ENCODE data around the gene ISCU.
"Not testable (repeated sequence)": the region's sequence is repeated elsewhere in the genome, so short reads cannot be mapped to it uniquely, and the experiment has no call there.

ISCU gene

DNA sequence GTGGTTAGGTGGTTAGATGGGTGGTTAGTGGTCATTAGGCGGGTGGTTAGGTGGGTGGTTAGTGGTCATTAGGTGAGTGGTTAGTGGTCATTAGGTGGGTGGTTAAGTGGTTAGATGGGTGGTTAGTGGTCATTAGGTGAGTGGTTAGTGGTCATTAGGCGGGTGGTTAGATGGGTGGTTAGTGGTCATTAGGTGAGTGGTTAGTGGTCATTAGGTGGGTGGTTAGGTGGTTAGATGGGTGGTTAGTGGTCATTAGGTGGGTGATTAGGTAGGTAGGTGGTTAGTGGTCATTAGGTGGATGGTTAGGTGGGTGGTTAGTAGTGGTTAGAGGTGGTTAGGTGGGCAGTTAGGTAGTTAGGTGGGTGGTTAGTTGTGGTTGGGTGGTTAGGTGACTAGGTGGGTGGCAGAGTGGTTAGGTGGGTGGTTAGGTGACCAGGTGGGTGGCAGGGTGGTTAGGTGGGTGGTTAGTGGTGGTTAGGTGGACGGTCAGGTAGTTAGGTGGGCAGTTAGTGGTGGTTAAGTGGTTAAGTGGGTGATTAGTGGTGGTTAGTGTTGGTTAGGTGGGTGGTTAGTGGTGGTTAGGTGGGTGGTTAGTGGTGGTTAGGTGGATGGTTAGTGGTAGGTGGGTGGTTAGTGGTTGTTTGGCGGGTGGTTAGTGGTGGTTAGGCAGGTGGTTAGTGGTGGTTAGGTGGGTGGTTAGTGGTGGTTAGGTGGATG is 43.5 kb downstream of the ISCU start:
- no peak for DNase-seq

DNA sequence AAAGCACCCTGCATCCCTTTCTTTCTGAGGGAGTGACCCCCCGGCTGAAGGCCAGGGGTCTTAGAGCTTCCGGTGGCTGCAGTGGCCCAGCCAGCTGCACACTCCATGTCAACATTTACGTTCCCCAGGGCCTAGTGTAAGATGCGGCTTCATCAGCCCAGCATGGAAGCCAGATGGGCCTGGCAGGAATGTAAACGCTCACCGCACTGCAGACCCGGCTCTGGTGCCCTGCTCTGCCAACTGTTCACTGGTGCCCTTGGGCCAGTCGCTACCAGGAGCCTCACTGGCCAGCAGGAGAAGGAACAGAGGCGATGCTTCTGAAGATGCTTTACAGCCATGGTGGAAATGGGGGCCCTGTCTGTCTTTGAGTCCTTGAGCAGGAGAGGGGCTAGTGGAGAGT is 44.1 kb downstream of the ISCU start:
- no peak for DNase-seq

DNA sequence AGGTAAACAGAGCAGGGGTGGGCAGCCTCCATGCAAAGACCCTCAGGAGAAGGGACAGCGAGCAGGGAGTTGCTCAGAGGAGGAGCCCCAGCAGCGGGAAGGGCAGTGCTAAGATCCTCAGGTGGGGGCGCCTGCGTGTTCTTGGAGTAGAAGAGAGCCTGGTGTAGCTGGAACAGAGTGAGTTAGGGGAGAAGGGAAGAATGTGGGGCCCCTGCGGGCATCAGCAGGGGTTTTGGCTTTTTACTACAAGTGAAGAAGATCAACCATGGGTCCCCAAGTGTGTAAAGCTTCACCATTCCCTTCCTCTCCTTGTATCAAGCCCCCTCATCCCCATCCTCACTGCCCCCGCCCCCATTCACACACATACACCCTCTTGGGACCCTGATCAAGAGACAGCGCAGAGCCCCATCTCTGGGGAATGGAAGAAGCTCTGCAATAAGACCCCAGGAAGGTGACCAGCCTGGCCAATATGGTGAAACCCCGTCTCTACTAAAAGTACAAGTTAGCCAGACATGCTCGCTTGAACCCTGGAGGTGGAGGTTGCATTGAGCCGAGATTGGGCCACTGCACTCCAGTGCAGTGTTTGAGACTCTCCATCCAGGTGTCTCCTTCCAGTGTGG is 45.7 kb downstream of the ISCU start:
- DNase-seq = no peak

- no peak for DNase-seq
Observed at GRCh38 chr12:108608616-108609015, 46.2 kb downstream of the ISCU start.

DNA sequence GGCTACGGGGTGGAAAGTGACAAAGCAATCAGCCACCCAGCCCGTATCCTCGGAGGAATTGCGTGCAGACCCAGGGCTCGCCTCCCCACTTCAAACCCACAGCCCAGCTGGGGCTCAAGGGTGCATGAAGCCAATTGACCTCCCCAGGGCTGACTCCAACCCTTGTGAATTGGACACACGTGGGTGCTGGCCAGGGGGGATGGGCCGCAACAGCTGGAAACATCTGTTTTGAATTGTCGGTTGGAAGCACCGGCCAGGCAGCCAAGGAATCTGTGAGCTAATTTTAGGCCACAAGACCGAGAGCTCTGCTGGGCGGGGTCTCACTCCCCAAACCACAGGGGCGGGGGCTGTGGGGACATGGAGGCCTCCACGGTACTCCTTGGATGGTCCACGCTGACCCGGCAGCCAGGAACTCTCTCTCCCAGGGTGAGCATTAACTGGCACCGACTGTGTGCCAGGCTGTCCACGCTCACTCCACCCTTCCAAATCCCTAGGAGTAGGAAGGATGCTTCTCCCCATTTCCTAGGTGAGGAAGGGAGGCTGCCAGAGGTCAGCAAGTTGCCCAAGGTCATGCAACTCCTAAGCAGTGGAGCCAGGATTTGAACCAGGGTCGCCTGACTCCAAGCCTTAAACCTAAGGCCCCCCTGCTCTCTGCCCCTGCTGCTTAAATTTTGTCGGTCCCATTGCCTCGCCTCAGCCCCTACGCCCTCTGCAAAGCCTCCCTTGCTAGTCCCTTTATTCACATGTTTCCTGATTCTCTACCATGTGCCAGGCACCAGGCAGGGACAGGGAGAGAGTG is 47.3 kb downstream of the ISCU start:
- no peak for DNase-seq

DNA sequence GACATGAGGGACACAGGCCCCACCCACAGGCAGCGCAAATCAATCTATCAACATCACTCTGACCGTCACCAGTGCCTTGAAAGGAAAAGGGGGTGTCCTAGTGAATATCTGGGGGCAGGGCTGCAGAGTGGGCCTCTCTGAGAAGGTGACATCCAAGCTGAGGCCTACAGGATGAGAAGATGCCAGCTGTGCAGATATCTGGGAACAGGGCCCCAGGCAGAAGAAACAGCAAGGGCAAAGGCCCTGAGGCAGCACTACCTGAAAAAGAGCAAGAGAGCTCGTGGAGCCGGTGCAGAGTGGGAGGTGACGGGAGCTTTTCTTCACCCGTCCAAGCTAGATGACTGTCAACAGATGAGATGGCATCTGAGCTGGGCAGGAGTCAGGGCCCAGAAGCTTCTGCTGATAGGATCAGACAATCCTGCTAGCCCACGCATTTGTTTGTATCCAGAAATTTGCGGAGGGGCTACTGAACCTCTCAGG is 48.0 kb downstream of the ISCU start:
- no peak for DNase-seq

GRCh38 chr12:108610856-108611605 is 48.6 kb downstream of the ISCU start:
- DNase-seq = no peak

DNA sequence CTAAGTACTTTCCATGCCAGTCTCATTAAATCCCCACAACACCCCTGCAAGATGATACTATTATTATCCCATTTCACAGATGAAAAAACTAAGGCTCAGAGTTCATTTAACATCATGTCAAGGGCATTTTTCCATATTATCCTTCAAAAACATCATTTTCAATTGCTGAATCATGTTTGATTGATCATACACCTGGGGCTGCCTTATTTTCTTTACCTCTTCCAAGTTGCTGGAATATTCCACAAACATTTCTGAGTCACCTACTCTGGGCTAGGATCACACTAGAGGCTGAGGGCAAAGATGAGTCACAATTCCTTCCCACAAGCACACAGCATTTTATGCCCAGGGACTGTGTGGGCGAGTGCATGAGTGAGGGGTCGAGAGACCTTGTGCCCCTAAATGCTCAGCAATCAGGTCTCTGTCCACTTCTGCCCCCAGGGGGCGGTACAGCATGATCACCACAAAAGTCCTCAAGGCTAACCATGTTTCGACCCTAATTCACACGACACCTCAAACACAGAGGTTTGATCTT is 49.6 kb downstream of the ISCU start:
- DNase-seq = peak; percentile 59

- no peak for DNase-seq
Observed at GRCh38 chr12:108612788-108613282, 50.4 kb downstream of the ISCU start.

- no peak for DNase-seq
Observed at GRCh38 chr12:108613548-108613947, 51.2 kb downstream of the ISCU start.

DNA sequence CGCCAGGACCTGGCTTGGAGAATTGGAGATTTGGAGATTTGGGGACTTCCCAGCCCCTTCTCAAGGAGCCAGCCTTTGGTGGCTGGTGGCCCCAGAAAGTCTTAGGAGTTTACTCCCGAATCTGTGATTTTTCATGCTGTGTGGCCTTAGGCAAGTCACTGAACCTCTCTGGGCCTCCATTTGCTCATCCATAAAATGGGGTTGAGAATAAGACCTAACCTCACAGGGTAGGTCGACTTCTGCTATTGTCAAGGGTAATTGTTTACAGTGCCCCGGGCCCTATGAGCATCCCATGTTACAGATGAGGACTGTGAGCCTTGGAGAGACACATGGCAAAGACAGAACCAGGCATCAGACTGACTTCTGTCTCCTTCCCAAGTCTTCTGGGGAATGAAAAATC is 51.6 kb downstream of the ISCU start:
- DNase-seq = no peak

DNA sequence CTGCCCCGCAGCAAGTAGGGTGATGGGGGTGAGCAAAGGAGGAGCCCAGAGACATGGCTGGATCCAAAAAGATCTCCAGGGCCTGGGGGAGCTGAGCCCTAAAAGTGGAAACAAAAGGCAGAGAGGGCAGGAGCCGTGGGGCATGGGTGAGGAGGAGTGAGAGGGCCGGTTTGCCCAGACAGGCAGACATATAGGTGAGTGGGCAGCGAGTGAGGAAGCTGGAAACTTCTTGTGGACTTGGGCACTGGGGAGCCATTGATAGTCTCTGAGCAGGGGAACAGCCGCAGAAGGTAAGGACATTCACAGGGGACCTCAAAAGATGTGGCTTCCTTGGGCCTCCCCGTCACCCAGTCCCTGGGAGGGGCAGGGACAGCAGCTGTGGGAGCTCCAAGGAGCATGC is 52.2 kb downstream of the ISCU start:
- DNase-seq = no peak

DNA sequence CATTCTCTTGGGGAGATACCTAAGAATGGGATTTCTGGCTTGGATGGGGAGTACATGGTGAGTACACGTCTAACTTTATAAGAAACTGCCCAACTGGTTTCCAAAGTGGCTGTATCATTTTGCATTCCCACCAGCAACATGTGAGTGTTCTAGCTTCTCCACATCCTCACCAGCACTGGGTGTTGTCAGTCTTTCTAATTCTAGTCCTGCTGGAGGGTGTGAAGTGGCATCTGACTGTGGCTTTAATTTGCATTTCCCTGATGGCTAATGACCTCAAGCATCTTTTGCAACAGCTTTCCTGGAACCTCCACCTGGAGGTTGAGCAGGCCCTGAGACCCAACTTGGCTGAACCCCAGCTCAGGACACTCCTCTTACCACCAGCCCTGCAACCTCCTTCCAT is 53.5 kb downstream of the ISCU start:
- peak; percentile 16 for DNase-seq

DNA sequence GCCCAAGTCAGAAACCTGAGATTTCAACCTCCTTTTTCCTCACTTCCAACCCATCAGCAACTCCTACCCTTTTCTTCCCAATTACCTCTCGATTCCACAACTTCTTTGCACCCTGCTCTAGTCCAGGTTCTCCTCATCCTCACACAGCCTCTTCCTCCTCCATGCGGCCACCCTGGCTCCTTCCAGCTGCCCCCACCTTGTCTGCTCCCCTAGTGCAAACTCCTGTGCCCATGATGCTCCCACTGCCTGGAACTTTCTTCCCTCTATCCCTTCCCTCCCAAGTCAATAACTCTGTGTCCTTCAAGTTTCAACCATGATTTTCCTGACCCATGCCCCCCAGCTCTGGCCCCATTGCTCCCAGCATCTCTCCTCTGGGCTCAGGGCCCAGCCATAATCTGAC is 54.0 kb downstream of the ISCU start:
- no peak for DNase-seq

DNA sequence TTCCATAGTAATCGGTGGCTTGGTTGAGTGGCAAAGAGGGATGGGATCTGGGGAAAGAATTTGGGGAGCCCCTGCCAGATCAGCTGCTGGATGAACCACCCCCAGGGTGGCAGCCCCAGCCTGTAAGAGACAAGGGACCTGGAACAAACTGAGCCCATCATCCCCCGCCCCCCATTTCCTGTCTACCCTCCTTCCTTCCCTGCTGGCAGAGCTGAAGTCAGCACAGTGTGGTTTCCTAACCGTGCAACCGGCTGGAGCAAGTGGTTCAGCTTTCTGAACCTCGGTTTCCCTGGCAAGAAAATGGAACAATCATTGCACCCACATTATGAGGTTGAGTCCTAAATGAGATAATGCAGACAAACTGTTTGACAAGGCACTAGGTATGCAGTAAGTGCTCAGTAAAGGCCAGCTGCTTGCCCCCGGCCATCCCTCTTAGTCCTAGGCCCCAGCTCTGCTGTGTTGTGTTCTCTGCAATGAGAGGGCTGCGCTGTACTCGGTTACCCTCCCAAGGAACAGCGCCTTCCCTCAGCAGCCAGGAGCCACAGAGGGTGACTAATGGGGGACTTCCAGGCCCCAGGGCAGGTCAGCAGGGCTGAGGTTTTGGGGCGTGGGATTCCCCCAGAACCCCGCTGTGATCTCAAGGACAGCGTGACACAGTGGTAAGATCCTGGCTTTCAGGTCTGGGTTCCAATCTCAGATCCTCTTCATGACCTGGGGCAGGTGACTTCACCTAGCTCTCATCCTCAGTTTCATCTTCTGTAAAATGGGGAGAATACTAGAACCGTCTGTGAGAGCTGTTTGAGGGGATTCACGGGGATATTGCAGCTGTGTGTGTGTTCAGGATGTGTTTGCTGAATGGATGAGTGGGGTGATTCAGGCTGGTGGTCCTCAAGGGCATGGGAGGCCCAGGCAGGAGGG is 54.8 kb downstream of the ISCU start:
- peak; percentile 89 for DNase-seq

GRCh38 chr12:108618079-108618952 is 55.9 kb downstream of the ISCU start:
- DNase-seq = peak; percentile 86

DNA sequence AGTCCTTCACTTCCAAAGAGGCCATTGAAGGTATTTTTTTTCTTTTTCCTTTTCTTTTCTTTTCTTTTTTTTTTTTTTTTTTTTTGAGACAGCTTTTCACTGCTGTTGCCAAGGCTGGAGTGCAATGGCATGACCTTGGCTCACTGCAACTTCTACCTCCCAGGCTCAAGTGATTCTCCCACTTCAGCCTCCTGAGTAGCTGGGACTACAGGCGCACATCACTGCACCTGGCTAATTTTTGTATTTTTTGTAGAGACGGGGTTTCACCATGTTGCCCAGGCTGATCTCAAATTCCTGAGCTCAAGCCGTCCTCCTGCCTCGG is 56.5 kb downstream of the ISCU start:
- DNase-seq = not testable (repeated sequence)

Data from activated CD4-positive, alpha-beta T cell treated with anti-CD3 and anti-CD28 coated beads, Interleukin-2, Interleukin-6, amounts not matched to agents 100 ng/mL and 50 ng/mL, durations not matched to agents 16 hours and 8 hours (primary cell).